ENCODE measurements around the gene ZNF740. TPM values are rescaled to one million over a fixed set of nuclear protein-coding genes. Genes with fewer than 3 reads are reported as not detected.
A peak's percentile ranks its signal among the peaks of the same experiment; 100 is the strongest.

The ZNF740 gene
- total RNA-seq, 1 experiment from 2014 or later, result 41.2 TPM

GRCh38 chr12:53244337-53244736 is 63.8 kb downstream of the ZNF740 start:
- no peak for DNase-seq
- no peak overlapping the region for H3K14ac ChIP-seq (ENCODE audit: insufficient read depth, low read length)
- Mint-ChIP-seq H3K27me3 (ENCODE audit: low read depth) (peaks cover 1% of the 10 kb centered on the region), H3K4me3 (no peak overlapping the region; a peak in 1 of 5 replicates), H3K27ac (peak overlapping the region in 1 of 3 experiments; percentile 21; a peak in 1 of 7 replicates), H3K36me3 (ENCODE audit: insufficient read depth in 1 of 3, low read depth in 3 of 3) (no peaks in the 10 kb centered on the region), H3K4me1 (peaks cover 41 to 54% of the 10 kb centered on the region in 2 experiments), H3K9me3 (no peaks in the 10 kb centered on the region; a peak in 2 of 5 replicates)
- TF ChIP-seq CTCF (conservative IDR thresholded peaks at IDR 0.05), result no peak
- no peaks in the 10 kb centered on the region for H3K23me2 ChIP-seq (ENCODE audit: insufficient read length, low read depth, low read length, poor library complexity, severe bottlenecking)
- H3K79me2 ChIP-seq (ENCODE audit: insufficient read depth, low read length), result no peaks in the 10 kb centered on the region
- H2BK5ac ChIP-seq (ENCODE audit: insufficient read length, low read length), result no peak overlapping the region
- no peak overlapping the region for H2AFZ ChIP-seq (ENCODE audit: low read length)
- H2AK5ac ChIP-seq (ENCODE audit: insufficient read length, low read length), result no peak overlapping the region
- H3K4me2 ChIP-seq (ENCODE audit: insufficient read depth, insufficient read length, low read length), result no peak overlapping the region
- no peak overlapping the region for H3K9ac ChIP-seq (ENCODE audit: extremely low read depth, insufficient read length, low read length)
- H3K4me1 ChIP-seq (ENCODE audit: insufficient read depth, low read length), result peaks cover 2% of the 10 kb centered on the region; the same call in 1 of the 2 replicates
- H3K18ac ChIP-seq (ENCODE audit: insufficient read length, low read depth, low read length), result no peak overlapping the region
- no peak overlapping the region for H3K23ac ChIP-seq (ENCODE audit: insufficient read length, low read depth, low read length)
- H2BK120ac ChIP-seq (ENCODE audit: low read depth, low read length, poor library complexity, severe bottlenecking), result no peak overlapping the region
- H4K91ac ChIP-seq (ENCODE audit: insufficient read length, low read depth, low read length), result no peak overlapping the region
- H4K8ac ChIP-seq (replicated peaks; ENCODE audit: insufficient read length, low read depth, low read length), result no peak overlapping the region
- H3T11ph ChIP-seq (ENCODE audit: low read length), result no peak overlapping the region
- H3K79me1 ChIP-seq (ENCODE audit: insufficient read depth, low read depth, low read length, poor library complexity, severe bottlenecking), result no peaks in the 10 kb centered on the region
- H3K27me3 ChIP-seq (ENCODE audit: insufficient read depth, low read length), result no peaks in the 10 kb centered on the region
- no peak overlapping the region for H4K5ac ChIP-seq (ENCODE audit: insufficient read length, low read depth, low read length)
- WGBS (ENCODE audit: extremely low coverage, insufficient read length, low lambda C conversion rate), result no CpG with 5 or more reads among the region's 1 CpG
- H3K4ac ChIP-seq (ENCODE audit: low read depth, low read length), result no peak overlapping the region
- no peak overlapping the region for H3K56ac ChIP-seq (ENCODE audit: insufficient read length, low read depth, low read length)
- H3K9me3 ChIP-seq (ENCODE audit: control insufficient read depth, low read depth, low read length), result no peaks in the 10 kb centered on the region
- H2BK20ac ChIP-seq (ENCODE audit: low read depth, low read length, poor library complexity, severe bottlenecking), result no peak overlapping the region
- no peak overlapping the region for H3K27ac ChIP-seq (ENCODE audit: insufficient read length, low read depth, low read length)
- no peaks in the 10 kb centered on the region for H4K20me1 ChIP-seq (ENCODE audit: control insufficient read depth, insufficient read depth, insufficient read length)
- H2BK12ac ChIP-seq (ENCODE audit: insufficient read length, low read depth, low read length), result no peak overlapping the region
- no peak overlapping the region for H2BK15ac ChIP-seq (ENCODE audit: low read depth, low read length)

Other genes with a start within 250 kb of the ZNF740 start
- 245 and 263 TPM in 2 replicates for gene KRT18, start 231.6 kb upstream of the ZNF740 start, total RNA-seq (2021)
- gene EIF4B, start 174.3 kb upstream of the ZNF740 start, total RNA-seq (2021), result 713 and 723 TPM in 2 replicates
- 3.6 and 4.5 TPM in 2 replicates for gene TNS2, start 130.7 kb upstream of the ZNF740 start, total RNA-seq (2021)
- 5.8 and 6.5 TPM in 2 replicates for gene SPRYD3, start 101.3 kb upstream of the ZNF740 start, total RNA-seq (2021)
- 4.2 and 5.7 TPM in 2 replicates for gene IGFBP6, start 83.1 kb upstream of the ZNF740 start, total RNA-seq (2021)
- not detected in 2 replicates for gene SOAT2, start 77.2 kb upstream of the ZNF740 start, total RNA-seq (2021)
- gene CSAD, start 203 bp downstream of the ZNF740 start, total RNA-seq (2021), result 7.4 and 7.7 TPM in 2 replicates
- 0.26 and 0.39 TPM in 2 replicates for gene ITGB7, start 26.5 kb downstream of the ZNF740 start, total RNA-seq (2021)
- 42.6 and 43.7 TPM in 2 replicates for gene RARG, start 51.5 kb downstream of the ZNF740 start, total RNA-seq (2021)
- gene ESPL1, start 87.6 kb downstream of the ZNF740 start, total RNA-seq (2021), result 43.2 and 43.3 TPM in 2 replicates
- gene PFDN5, start 114.8 kb downstream of the ZNF740 start, total RNA-seq (2021), result 285 and 292 TPM in 2 replicates
- gene MYG1, start 119.0 kb downstream of the ZNF740 start, total RNA-seq (2021), result 89.5 and 91.8 TPM in 2 replicates
- gene AAAS, start 140.9 kb downstream of the ZNF740 start, total RNA-seq (2021), result 83.9 and 85.8 TPM in 2 replicates
- not detected in 2 replicates for gene SP7, start 155.6 kb downstream of the ZNF740 start, total RNA-seq (2021)
- 76.4 and 76.8 TPM in 2 replicates for gene SP1, start 199.5 kb downstream of the ZNF740 start, total RNA-seq (2021)
- not detected in 2 replicates for gene AMHR2, start 243.1 kb downstream of the ZNF740 start, total RNA-seq (2021)